DOHH2 (cell line): ENCODE results near the gene NRDE2.

Experiments
- CTCF ChIP-seq: fragments of 200-600 bp; sonication (generic); IDR thresholded peaks from one replicate; pipeline ENCODE4 v1.5.1; 2014; ENCODE audit warnings: antibody characterized with exemption, mild to moderate bottlenecking, low read depth, low read length; ENCODE audit not compliant: poor library complexity, severe bottlenecking
- EZH2phosphoT487 ChIP-seq: fragments of 200-600 bp; sonication (generic); IDR thresholded peaks from 2 replicates; pipeline ENCODE4 v1.6.1; 2017; ENCODE audit warnings: borderline replicate concordance, mild to moderate bottlenecking, antibody characterized with exemption, low read length, moderate library complexity, mixed read lengths

DNA sequence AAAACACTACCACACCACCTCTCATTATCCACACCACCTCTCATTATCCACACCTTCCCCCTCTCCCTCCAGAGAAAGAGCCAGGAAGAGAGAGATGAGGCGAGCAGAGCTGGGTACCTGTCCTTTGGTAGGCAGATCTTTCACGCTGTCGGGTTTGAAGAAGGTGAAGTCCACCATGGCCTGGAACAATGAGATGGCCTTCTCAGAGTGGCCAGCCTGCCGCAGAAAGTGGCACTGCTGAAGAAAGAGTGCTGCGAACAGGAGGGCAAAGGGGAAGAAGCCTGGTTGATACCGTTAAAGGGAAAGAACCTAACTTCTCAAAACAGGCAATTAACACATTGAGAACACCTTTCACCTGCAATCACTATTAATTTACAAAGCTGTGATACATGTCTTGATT lies 30.6 kb downstream of the NRDE2 start:
- TF ChIP-seq CTCF, result no peak
- no peak for TF ChIP-seq EZH2phosphoT487
